Subcutaneous adipose tissue (tissue), 4 donors: ENCODE data around the gene MYZAP. TPM values are rescaled to one million over a fixed set of nuclear protein-coding genes. Genes with fewer than 3 reads are reported as not detected.

Source experiments
- total RNA-seq, 4 donors: library from RNA; depleted of rRNA; stranded (reverse); fragments of >200 nt; gene quantifications; one replicate each; pipeline ENCODE4 v1.1.0, GENCODE V29; 2016
- TF ChIP-seq, protein P1 (sequence below): fragments of 450-650 bp; IDR thresholded peaks from one replicate; pipeline ENCODE4 v1.5.1; 2016; ENCODE audit warnings: low read depth, mild to moderate bottlenecking, control low read depth, antibody characterized with exemption, moderate library complexity

The MYZAP gene
- total RNA-seq, 4 donors from 2014 or later: 22.5 to 31.8 (median 28.3) TPM

DNA sequence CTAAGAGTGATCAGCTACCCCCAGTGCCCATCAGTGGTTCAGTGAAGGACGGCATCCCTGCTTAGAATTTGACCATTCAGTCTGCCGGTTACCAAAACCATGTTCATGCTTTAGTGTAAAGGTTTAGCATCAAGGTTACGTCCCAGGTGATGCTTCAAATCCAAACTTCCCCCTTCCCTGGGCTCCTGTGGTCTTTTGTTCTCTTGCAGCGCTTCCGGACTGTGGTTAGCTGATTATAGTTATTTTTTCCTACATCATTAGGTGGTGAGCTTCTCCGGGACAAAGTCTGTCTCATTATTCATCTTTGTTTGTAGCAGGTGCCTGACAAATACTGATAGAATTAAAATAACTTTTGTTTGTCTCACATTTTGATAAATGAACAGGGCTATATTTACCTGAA lies 28.3 kb upstream of the MYZAP start:
- TF ChIP-seq, protein P1, sequence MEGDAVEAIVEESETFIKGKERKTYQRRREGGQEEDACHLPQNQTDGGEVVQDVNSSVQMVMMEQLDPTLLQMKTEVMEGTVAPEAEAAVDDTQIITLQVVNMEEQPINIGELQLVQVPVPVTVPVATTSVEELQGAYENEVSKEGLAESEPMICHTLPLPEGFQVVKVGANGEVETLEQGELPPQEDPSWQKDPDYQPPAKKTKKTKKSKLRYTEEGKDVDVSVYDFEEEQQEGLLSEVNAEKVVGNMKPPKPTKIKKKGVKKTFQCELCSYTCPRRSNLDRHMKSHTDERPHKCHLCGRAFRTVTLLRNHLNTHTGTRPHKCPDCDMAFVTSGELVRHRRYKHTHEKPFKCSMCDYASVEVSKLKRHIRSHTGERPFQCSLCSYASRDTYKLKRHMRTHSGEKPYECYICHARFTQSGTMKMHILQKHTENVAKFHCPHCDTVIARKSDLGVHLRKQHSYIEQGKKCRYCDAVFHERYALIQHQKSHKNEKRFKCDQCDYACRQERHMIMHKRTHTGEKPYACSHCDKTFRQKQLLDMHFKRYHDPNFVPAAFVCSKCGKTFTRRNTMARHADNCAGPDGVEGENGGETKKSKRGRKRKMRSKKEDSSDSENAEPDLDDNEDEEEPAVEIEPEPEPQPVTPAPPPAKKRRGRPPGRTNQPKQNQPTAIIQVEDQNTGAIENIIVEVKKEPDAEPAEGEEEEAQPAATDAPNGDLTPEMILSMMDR: no peak

DNA sequence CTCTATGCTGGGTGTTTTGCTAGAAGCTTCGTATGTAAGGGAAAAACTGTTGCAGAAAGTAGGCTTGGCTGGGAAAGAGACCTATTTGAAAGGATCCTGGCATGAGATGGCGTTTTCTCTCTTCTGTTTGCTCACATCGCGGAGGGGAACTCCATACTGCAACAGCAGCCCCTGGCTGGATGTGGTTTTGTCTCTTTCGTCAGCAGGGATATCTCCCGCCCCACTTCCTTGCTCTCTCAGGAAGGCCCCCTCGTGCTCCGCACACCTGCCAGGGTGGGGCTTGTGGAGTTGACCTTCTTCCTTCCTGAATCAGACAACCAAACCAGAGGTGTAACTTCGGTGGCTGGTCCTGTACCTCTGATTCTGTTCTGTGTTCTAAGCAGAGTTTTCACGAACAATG lies 26.4 kb upstream of the MYZAP start:
- TF ChIP-seq, protein P1: no peak

DNA sequence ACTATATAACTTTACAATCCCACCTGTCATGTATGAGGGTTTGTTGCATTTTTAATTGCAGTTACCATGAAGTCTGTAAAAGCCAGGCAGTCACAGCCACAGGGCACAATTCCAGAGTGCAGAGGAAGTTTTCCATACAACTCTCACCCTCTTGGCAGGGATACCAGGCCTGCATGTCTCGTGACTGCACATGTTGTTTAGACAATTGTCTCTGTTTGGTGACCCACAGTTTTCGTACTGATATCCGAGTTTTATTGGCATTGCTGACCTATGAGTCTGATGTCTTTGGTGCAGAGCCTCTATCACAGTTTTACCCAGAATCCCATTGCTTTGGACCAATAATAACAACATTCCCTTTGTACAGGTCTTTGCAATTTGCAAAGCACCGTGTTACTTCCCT lies 24.9 kb upstream of the MYZAP start:
- TF ChIP-seq, protein P1: no peak

DNA sequence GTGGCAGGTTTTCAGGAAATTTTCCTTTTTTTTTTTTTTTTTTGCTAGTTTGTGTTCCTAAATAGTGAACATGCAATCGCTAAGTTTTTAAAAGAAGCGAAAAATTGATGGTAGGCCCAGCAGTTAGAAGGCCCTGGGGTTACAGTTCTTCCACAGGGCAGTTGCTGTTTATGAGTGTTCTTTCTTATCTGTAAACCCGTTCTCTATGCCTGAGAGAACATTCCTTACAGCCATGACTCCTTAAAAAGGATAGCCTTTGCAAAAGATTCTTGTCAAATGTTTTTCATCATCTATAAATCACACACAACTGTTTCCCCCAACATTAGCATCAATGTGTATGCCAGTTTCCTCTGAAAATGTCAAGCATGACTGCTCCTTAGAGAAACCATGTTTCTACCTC lies 23.8 kb upstream of the MYZAP start:
- TF ChIP-seq, protein P1: no peak

DNA sequence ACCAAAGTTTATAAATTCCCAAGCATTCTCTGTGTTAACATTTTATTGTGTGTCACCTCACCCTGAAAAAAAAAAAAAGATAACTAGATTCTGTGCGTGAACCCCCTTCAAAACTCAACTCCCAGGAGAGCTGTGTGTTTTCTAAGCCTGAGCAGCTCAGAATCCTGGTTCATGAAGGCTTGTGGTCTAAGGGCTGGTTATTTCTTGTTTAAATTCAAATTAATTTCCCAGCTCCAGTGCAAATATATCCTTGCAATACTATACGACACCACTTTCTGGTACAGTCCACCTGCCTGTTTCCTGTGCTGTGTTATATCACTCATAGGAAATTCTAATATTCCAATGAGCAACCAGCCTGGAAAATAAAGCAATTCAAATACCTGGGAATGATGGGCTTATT lies 23.4 kb upstream of the MYZAP start:
- TF ChIP-seq, protein P1: no peak

DNA sequence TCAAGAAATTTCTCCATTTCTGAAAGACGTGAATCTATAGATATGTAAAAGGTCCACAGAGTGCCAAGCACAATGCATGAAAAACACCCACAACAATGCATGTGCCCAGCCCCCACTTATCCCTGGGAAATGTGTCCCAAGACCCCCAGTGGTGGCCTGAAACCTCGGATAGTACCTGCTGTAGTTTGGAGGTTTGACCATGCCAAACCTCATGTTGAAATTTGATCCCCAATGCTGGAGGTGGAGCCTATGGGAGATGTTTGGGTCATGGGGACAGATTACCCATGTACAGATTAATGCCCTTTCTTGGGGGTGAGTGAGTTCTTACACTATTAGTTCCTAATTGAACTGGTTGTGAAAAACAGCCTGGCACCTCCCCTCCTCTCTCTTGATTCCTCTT lies 21.4 kb upstream of the MYZAP start:
- TF ChIP-seq, protein P1: no peak

DNA sequence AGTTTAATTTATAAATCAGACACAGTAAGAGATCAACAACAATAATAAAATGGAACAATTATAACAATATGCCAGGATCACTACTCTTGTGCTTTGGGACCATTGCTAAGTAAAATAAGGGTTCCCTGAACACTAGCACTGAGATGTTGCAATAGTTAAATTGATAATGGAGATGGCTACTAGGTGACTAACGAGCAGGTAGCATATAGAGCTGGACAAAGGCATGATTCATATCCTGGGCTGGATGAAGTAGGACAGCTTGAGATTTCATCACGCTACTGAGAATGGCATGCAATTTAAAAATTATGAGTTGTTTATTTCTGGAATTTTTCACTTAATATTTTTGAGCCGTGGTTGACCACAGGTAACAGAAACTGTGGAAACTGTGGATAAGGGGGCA lies 20.7 kb upstream of the MYZAP start:
- TF ChIP-seq, protein P1: no peak

DNA sequence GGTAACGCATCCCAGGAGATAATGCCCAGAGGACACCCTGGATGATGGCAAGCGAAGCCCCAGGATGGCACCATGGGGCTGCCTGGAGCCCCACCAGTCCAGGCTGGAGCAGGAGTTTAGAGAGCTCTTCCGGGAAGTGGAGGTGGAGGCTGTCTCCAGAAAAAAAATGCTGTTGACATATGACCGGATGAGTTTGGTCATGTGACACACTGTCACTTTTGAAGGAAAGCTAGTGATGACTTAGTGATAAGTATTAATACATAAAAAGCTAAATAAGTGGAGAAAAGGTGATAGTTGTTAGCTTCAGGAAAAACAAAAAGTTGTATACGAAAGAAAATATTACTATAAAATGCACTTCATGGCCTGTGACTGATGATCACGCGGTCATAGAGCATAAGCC lies 20.0 kb upstream of the MYZAP start:
- TF ChIP-seq, protein P1: no peak
